Tibial artery (tissue), 4 donors: Measurements from ENCODE around the gene PDK2.

Source experiments
- DNase-seq, 2 donors: peaks; one replicate each; pipeline ENCODE4 v3.0.0-alpha.2; 2019
- H3K27ac ChIP-seq, 2 donors: fragments of 200-600 bp; sonication (generic) in 1 of 2; 1 replicate in 1 of 2; 2 replicates in 1 of 2; pipeline ENCODE4 v1.5.1; 2018 to 2019; ENCODE audit warnings: mild to moderate bottlenecking in 1 of 2
- H3K27me3 ChIP-seq, 2 donors: fragments of 200-600 bp; sonication (generic) in 1 of 2; one replicate each; pipeline versions ENCODE4 v1.5.1 to v1.6.0; 2016 to 2019
- H3K36me3 ChIP-seq, 3 donors: fragments of 200-600 bp; sonication (generic) in 2 of 3; one replicate each; pipeline ENCODE4 v1.5.1; 2016 to 2019; ENCODE audit warnings: mild to moderate bottlenecking in 2 of 3
- H3K4me1 ChIP-seq, 4 donors: fragments of 200-600 bp; sonication (generic) in 2 of 4; 1 replicate in 3 of 4; 2 replicates in 1 of 4; pipeline ENCODE4 v1.5.1; 2016 to 2019
- H3K4me3 ChIP-seq, 2 donors: fragments of 200-600 bp; sonication (generic) in 1 of 2; 1 replicate in 1 of 2; 2 replicates in 1 of 2; pipeline ENCODE4 v1.5.1; 2018 to 2019; ENCODE audit warnings: mild to moderate bottlenecking in 2 of 2
- H3K9me3 ChIP-seq, 3 donors: fragments of 200-600 bp; sonication (generic) in 1 of 3; one replicate each; pipeline ENCODE4 v1.5.1; 2016 to 2019
- CTCF ChIP-seq, 2 experiments: fragments of 200-600 bp in 1 of 2; fragments of 450-650 bp in 1 of 2; IDR thresholded peaks; one replicate each; pipeline ENCODE4 v1.5.1; 2017 to 2019; ENCODE audit warnings: antibody characterized with exemption in 2 of 2, mild to moderate bottlenecking in 1 of 2, moderate library complexity in 1 of 2
- intact Hi-C: fragments of 100-400 bp; cut with DNase I; formaldehyde crosslinking; loops from one replicate; pipeline ENCODE4 v1.15.0; 2023; ENCODE audit warnings: low total_unique reads

The PDK2 gene

GRCh38 chr17:50141026-50141744 is 46.0 kb downstream of the PDK2 start:
- no peaks in the 10 kb centered on the region for H3K9me3 ChIP-seq
- no peaks in the 10 kb centered on the region for H3K27me3 ChIP-seq
- no peak overlapping the region for H3K4me3 ChIP-seq
- no peak for DNase-seq
- intact Hi-C loops, result loop anchor here (2.0 kb wide), 1 partner anchor 18 kb away; no protein-coding TSS in a partner anchor
- peaks cover 64 to 99% (median 88%) of the 10 kb centered on the region in 3 donors for H3K36me3 ChIP-seq
- no peak for TF ChIP-seq CTCF (IDR thresholded peaks at IDR 0.05)
- no peak overlapping the region for H3K27ac ChIP-seq
- H3K4me1 ChIP-seq, result peaks cover 0 to 23% (median 15%) of the 10 kb centered on the region in 4 donors

GRCh38 chr17:50141745-50142110 is 46.6 kb downstream of the PDK2 start:
- H3K9me3 ChIP-seq, result no peaks in the 10 kb centered on the region
- TF ChIP-seq CTCF (IDR thresholded peaks at IDR 0.05), result no peak
- H3K27ac ChIP-seq, result no peak overlapping the region
- no peak overlapping the region for H3K4me3 ChIP-seq
- DNase-seq, result no peak
- H3K27me3 ChIP-seq, result no peaks in the 10 kb centered on the region
- peaks cover 64 to 94% (median 83%) of the 10 kb centered on the region in 3 donors for H3K36me3 ChIP-seq
- peaks cover 0 to 28% (median 21%) of the 10 kb centered on the region in 4 donors for H3K4me1 ChIP-seq
- intact Hi-C loops, result loop anchor here (2.0 kb wide), 1 partner anchor 17 kb away; no protein-coding TSS in a partner anchor

- DNase-seq, result no peak
- no peak for TF ChIP-seq CTCF (IDR thresholded peaks at IDR 0.05)
- Histone ChIP-seq H3K4me3 (no peak overlapping the region), H3K4me1 (peaks cover 0 to 47% (median 39%) of the 10 kb centered on the region in 4 donors), H3K9me3 (no peaks in the 10 kb centered on the region), H3K27ac (peak overlapping the region in 1 of 2 donors; percentile 6), H3K36me3 (peaks cover 51 to 75% (median 64%) of the 10 kb centered on the region in 3 donors), H3K27me3 (no peaks in the 10 kb centered on the region)
- intact Hi-C loops, result no loop called here
Measured at GRCh38 chr17:50143461-50144176, 48.5 kb downstream of the PDK2 start.

GRCh38 chr17:50144355-50144754 is 49.2 kb downstream of the PDK2 start:
- no peak overlapping the region for H3K4me3 ChIP-seq
- H3K27ac ChIP-seq, result peak overlapping the region in 1 of 2 donors; percentile 91
- no peak for DNase-seq
- no peaks in the 10 kb centered on the region for H3K9me3 ChIP-seq
- H3K36me3 ChIP-seq, result peaks cover 44 to 68% (median 56%) of the 10 kb centered on the region in 3 donors
- peaks cover 0 to 48% (median 40%) of the 10 kb centered on the region in 4 donors for H3K4me1 ChIP-seq
- no peak for TF ChIP-seq CTCF (IDR thresholded peaks at IDR 0.05)
- intact Hi-C loops, result no loop called here
- no peaks in the 10 kb centered on the region for H3K27me3 ChIP-seq

GRCh38 chr17:50144845-50145531 is 49.8 kb downstream of the PDK2 start:
- Histone ChIP-seq H3K27ac (peak overlapping the region; percentile 91 to 93), H3K27me3 (no peaks in the 10 kb centered on the region), H3K36me3 (peaks cover 40 to 61% (median 52%) of the 10 kb centered on the region in 3 donors), H3K4me1 (peaks cover 0 to 49% (median 39%) of the 10 kb centered on the region in 4 donors), H3K9me3 (no peaks in the 10 kb centered on the region), H3K4me3 (no peak overlapping the region)
- intact Hi-C loops, result no loop called here
- TF ChIP-seq CTCF (IDR thresholded peaks at IDR 0.05), result no peak
- DNase-seq, result no peak
